OCI-LY3 (cell line): ENCODE data around the gene LNX1.

Experiments
- CTCF ChIP-seq: fragments of 200-600, 300-600 bp; sonication (generic); IDR thresholded peaks from 2 replicates; pipeline ENCODE4 v1.5.1; 2014; ENCODE audit warnings: antibody characterized with exemption, low read length, low read depth
- EZH2phosphoT487 ChIP-seq: fragments of 200-600 bp; shearing (Covaris generic); IDR thresholded peaks from 2 replicates; pipeline ENCODE4 v1.6.1; 2018; ENCODE audit warnings: antibody characterized with exemption, mixed run types, low read depth

- no peak for TF ChIP-seq CTCF
- no peak for TF ChIP-seq EZH2phosphoT487
Observed at GRCh38 chr4:53599632-53600031, 8.3 kb upstream of the LNX1 start.
